NCI-H524 (cell line): ENCODE results near the gene C11orf58.

Experiments
- DNase-seq, 2 experiments: peaks; one replicate each; lab custom pipeline; 2025; lab: John Stamatoyannopoulos, UW

Gene C11orf58

GRCh38 chr11:16804104-16804947, 65.9 kb downstream of the C11orf58 start:
- DNase-seq = no peak

DNA sequence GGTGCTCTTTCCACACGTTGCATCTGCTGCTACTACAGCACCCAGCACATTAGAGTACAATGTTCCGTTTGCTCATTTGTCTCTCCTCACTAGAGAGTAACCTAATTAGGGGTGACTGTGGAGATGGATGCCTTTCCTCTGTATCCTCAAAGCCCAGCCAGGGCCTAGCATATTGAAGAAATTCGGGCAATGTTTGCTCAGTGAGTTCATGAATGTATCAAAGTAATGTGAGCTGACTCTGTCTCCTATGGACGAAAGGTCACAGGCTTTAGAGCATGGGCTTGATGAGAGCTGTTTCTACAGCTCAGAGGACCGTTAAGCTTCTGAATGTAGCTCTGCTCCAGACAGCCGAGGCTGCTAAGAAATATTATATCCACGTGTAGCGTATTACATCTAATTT, 67.5 kb downstream of the C11orf58 start:
- no peak for DNase-seq

GRCh38 chr11:16806791-16807190, 68.3 kb downstream of the C11orf58 start:
- DNase-seq = no peak

DNA sequence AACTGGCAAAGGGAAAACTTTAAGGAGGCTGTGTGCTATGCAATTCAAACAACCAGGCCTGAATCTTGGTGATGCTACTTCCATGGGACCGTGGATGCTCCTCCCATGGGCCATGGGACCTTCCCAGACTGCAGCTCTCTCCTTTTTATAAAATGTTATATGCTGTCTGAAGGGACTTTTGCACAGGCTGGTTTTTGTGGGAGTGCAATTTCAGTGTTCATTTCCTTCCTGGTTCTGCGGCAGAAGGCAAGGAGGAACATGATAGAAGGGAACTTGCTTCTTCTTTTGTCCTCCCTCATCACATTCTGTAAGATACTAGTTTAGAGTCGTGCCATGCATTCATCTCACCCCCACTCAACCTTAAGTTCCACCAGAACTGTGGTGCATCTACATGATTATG, 68.9 kb downstream of the C11orf58 start:
- DNase-seq = no peak
